HG03097 (cell line): ENCODE results near the gene UGT1A1.

ENCODE experiments used
- ATAC-seq: cut with Tn5 transposase; IDR thresholded peaks from one replicate; pipeline ENCODE4 v1.9.1; 2021; ENCODE audit not compliant: unreplicated experiment, low FRiP score

The UGT1A1 gene

GRCh38 chr2:233814056-233814835 is 54.2 kb downstream of the UGT1A1 start:
- no peak for ATAC-seq

DNA sequence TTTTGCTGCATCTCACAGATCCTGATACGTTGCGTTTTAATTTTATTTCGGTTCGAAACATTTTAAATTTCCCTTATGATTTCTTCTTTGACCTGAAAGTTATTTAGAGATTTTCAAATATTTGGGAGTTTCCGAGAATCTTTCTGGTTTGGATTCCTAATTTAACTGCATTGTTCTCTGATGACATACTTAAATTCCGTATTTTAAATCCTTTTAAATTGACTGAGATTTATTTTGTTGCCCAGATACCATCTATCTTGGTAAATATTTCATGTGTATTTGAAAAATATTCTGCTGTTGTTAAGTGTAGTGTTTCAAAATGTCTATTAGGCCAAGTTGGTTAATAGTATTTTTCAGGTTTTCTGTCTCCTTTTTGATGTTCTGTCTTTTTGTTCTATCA is 55.8 kb downstream of the UGT1A1 start:
- no peak for ATAC-seq

GRCh38 chr2:233816334-233816733 is 56.3 kb downstream of the UGT1A1 start:
- no peak for ATAC-seq

DNA sequence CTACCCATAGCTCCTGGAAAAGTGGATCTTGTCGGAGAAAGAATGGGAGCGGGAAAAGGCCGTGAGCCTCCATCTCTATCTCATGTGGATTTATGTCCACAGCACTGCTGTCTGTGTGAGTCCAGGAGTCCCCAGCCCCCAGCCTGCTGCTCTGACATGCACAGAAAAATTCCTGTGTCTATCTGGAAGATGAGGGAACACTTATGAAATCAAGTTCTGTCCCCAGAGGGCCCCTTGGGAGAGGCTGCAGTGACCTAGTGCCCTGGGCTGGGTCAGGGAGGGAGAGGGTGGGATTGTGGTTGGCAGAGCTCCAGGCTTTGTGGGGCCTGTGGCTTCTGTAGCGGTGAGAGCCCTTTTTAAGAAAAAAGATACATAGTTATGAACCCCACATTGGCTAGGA is 56.7 kb downstream of the UGT1A1 start:
- ATAC-seq = no peak

- no peak for ATAC-seq
Observed at GRCh38 chr2:233817361-233817911, 57.4 kb downstream of the UGT1A1 start.

DNA sequence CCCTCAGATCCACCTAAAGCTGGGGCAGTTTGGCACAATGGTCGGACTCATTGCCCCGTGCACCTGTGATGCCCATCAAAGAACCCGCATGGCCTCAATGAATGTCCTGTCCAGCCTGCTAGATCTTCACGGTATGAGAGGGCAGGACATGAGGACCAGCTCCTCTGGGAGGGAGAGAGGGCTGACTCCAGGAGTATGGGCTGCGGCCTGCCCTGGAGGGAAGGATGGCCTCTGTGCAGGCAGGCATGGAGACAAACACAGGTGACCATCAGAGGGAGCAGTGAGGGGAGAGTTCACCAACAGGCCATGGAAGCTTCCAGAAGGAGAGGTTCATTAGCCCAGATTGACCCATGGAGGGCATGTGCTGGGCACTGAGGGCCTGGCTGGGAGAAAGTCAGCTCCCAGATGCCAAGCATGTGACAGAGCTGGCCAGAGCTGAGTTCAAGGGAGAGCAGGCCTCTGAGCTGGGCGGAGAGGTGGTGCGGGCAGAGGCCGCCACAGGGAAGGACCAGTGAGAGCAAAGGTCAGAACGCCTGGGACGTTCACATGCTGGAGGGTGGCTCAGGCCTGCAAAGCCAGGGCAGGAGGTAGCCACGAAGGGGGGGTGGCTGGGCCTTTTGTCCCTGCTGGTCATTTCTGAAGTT is 58.0 kb downstream of the UGT1A1 start:
- no peak for ATAC-seq

- no peak for ATAC-seq
Observed at GRCh38 chr2:233818639-233819621, 58.9 kb downstream of the UGT1A1 start.

DNA sequence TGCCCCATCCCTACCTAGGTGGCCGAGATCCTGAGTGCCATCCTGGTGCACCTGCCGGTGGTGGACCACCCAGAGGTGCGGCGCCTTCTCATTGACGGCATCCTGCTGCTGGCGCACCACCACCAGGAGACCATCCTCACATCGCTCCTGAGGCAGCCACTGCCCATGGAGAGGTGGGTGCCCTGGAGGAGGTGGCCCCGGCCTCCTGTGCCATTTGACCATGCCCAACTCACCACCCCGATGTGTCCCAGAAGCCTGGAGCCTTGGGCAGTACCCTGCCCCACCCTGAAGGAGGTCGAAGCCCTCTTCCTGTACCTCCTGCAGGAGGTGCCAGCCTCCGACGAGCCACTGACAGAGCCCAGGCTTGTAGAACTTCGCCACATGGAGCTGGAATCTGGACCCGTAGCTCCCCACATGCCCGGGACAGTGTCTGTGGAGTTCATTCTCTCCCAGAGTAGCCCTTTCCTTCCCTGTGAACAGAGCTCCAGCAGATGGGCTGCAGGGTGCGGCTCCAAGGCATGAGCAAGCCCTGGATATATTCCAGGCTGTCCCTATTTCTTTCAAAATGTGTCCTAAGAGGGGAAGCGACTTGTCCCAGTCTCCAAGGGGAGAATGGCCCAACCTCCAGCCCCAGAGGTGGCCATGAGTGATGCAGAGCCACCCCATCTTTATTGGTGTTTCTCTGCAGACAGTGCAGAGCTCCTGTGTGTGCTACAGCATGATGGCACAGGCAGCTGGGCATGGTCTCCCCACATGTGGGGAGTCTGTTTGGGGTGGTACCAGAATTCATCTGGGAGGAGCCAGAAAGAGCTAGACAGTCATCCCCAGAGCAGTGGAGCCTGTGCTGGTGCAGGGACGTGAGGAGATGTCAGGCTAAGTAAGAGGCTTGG is 60.1 kb downstream of the UGT1A1 start:
- no peak for ATAC-seq

GRCh38 chr2:233820774-233821105 is 60.7 kb downstream of the UGT1A1 start:
- no peak for ATAC-seq

GRCh38 chr2:233821196-233821595 is 61.1 kb downstream of the UGT1A1 start:
- no peak for ATAC-seq

GRCh38 chr2:233821709-233822100 is 61.6 kb downstream of the UGT1A1 start:
- ATAC-seq = no peak

GRCh38 chr2:233822101-233822771 is 62.2 kb downstream of the UGT1A1 start:
- ATAC-seq = no peak
